Mammary epithelial cell (primary cell): ENCODE results near the gene UQCRC1.

Experiments used
- CTCF ChIP-seq, 2 donors: IDR thresholded peaks in 1 of 2; conservative IDR thresholded peaks in 1 of 2; 2 replicates each; pipeline ENCODE4 v1.5.1; 2011 to 2012; ENCODE audit warnings: inconsistent platforms in 2 of 2, low read length in 2 of 2, mild to moderate bottlenecking in 2 of 2, control low read depth in 1 of 2, low read depth in 1 of 2; ENCODE audit not compliant: insufficient read depth in 1 of 2; ENCODE audit errors: extremely low read depth in 1 of 2
- EZH2 ChIP-seq: IDR thresholded peaks from 2 replicates; pipeline ENCODE4 v1.6.1; 2012; ENCODE audit warnings: low read length, inconsistent platforms, borderline replicate concordance

GRCh38 chr3:48623851-48624547, 14.6 kb upstream of the UQCRC1 start:
- no peak for TF ChIP-seq EZH2
- TF ChIP-seq CTCF (conservative IDR thresholded peaks at IDR 0.05 in 1 of 2, IDR thresholded peaks at IDR 0.05 in 1 of 2; ENCODE audit: extremely low read depth in 1 of 2, insufficient read depth in 1 of 2, low read depth in 1 of 2, low read length in 2 of 2), result no peak
